ENCODE results near the gene GANAB.

DNA sequence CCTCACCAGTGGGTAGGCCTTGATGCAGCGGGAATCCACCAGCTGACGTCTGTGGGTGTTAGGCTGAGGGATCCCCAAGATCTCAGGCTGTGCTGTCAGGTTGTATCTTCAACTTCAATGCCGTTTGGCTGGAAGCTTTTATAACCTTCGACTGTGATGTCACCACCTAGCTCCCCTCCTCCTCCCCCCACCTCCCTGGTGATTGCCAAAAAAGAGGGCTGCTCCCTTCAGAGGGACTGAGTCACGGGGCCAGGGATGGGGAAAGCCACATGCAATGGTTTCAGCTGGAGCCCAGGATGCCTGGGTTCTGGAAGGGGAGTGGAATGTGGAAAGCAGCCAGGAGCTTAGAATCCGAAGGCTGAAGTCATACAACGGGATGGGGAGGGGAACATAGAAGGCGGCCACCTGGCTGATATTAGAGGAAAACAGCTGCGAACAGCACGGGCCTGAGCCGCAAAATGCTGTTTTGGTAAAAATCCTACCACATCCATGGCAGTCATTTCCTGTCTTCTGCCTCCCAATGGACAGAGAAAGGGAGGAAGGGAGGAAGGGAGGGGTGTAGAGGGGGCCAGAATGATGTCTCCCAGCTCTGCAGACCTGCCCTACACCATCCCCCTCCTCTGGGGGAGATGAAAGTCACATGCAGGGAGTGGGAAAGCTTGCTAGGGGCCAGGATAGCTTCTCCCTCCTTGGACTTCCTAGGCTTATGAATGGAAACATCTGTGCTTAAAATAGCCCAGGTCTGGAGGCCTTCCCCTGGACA is 43.2 kb upstream of the GANAB start, which contains the start of gene LRRN4CL:
- TF ChIP-seq, protein P1, sequence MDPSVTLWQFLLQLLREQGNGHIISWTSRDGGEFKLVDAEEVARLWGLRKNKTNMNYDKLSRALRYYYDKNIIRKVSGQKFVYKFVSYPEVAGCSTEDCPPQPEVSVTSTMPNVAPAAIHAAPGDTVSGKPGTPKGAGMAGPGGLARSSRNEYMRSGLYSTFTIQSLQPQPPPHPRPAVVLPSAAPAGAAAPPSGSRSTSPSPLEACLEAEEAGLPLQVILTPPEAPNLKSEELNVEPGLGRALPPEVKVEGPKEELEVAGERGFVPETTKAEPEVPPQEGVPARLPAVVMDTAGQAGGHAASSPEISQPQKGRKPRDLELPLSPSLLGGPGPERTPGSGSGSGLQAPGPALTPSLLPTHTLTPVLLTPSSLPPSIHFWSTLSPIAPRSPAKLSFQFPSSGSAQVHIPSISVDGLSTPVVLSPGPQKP (IDR thresholded peaks at IDR 0.05; ENCODE audit: borderline replicate concordance, low read depth, low read length) = no peak
- TF ChIP-seq, protein P2, sequence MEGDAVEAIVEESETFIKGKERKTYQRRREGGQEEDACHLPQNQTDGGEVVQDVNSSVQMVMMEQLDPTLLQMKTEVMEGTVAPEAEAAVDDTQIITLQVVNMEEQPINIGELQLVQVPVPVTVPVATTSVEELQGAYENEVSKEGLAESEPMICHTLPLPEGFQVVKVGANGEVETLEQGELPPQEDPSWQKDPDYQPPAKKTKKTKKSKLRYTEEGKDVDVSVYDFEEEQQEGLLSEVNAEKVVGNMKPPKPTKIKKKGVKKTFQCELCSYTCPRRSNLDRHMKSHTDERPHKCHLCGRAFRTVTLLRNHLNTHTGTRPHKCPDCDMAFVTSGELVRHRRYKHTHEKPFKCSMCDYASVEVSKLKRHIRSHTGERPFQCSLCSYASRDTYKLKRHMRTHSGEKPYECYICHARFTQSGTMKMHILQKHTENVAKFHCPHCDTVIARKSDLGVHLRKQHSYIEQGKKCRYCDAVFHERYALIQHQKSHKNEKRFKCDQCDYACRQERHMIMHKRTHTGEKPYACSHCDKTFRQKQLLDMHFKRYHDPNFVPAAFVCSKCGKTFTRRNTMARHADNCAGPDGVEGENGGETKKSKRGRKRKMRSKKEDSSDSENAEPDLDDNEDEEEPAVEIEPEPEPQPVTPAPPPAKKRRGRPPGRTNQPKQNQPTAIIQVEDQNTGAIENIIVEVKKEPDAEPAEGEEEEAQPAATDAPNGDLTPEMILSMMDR (conservative IDR thresholded peaks at IDR 0.05; ENCODE audit: low read depth, low read length) = no peak
- no peak for TF ChIP-seq POLR2A (IDR thresholded peaks at IDR 0.05; ENCODE audit: low read depth, low read length)
- peak; percentile 66; the same call in 1 of the 2 replicates for TF ChIP-seq MAZ (IDR thresholded peaks at IDR 0.05; ENCODE audit: borderline replicate concordance, low read depth, low read length)
